H1 (cell line): ENCODE results near the gene PRLH. TPM values are rescaled to one million over a fixed set of nuclear protein-coding genes. Genes with fewer than 3 reads are reported as not detected.

ENCODE experiments used
- MAX ChIP-seq: IDR thresholded peaks from 2 replicates; pipeline ENCODE4 v1.6.1; 2012; ENCODE audit warnings: inconsistent platforms
- POLR2A ChIP-seq, 2 experiments: IDR thresholded peaks; 1 replicate in 1 of 2; 2 replicates in 1 of 2; pipeline ENCODE4 v1.6.1; 2011; ENCODE audit warnings: low read depth in 2 of 2, low read length in 2 of 2, mild to moderate bottlenecking in 2 of 2; ENCODE audit errors: control extremely low read depth in 1 of 2
- RXRA ChIP-seq: IDR thresholded peaks from 2 replicates; pipeline ENCODE4 v1.6.1; 2011; ENCODE audit warnings: low read depth, mild to moderate bottlenecking, low read length, moderate library complexity; ENCODE audit not compliant: insufficient read depth
- SIRT6 ChIP-seq: IDR thresholded peaks from one replicate; pipeline ENCODE4 v1.7.1; 2012; ENCODE audit warnings: low read length, inconsistent platforms
- polyA plus RNA-seq, 7 experiments: library from polyadenylated mRNA; depleted of rRNA in 3 of 7; stranded (reverse) in 5 of 7; unstranded in 2 of 7; fragments of >200 nt in 5 of 7; fragments of 200-250 nt in 2 of 7; gene quantifications; 1 replicate in 5 of 7; 2 replicates in 1 of 7; 4 replicates in 1 of 7; pipeline versions ENCODE4 v1.2.1 to v1.2.3, GENCODE V29; 2011 to 2013; ENCODE audit warnings: missing spikeins in 2 of 7, mixed read lengths in 2 of 7
- total RNA-seq: library from RNA; stranded (reverse); fragmentation: NEBNext Ultra II Directional; extraction: Animal tissue kit (Norgen Biotek cat#: 25700); gene quantifications from 2 replicates; pipeline ENCODE4 v1.2.1, GENCODE V29; 2021

PRLH gene
- total and polyA plus RNA-seq, 2 of the 8 experiments (the other 6 are each of a cell fraction or from before 2014, with no cell fraction given): not detected

DNA sequence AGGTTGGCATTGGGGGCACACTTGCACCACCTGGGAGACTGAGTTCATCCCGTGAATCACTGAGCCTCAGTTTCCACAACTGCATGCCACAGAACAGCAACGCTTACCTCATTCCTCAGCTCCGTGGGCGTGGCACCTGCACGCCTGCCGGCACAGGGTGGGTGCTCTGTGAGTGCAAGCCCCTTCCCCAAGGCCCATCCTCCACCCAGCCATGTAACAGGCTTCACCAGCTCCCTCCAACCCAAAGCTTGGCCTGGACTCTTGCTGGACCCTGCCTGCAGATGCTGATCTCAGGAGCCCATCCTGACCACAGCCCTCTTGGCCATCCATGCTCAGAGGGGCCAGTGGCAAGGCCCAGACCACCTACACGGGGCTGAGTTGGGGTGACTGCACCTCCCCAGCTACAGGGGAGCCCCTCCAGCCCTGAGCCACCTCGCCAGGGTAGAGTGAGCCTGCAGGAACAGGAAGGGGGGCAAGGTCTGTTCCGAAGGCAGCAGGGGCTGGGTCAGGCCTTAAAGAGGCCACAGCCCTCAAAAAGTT, 1.8 kb downstream of the PRLH start (continued):
- TF ChIP-seq RXRA (no peak), POLR2A (IDR thresholded peaks at IDR 0.05; ENCODE audit: control extremely low read depth in 1 of 2, low read depth in 2 of 2, low read length in 2 of 2) (no peak), SIRT6 (no peak), MAX (no peak)
